AG09309 (cell line): ENCODE data around the gene TMPRSS15.

Source experiments
- DNase-seq: peaks from one replicate; pipeline ENCODE4 v3.0.0-alpha.2; 2010; ENCODE audit warnings: low read depth
- H3K4me3 ChIP-seq: 2 replicates; pipeline ENCODE4 v1.5.1; 2011; ENCODE audit warnings: mild to moderate bottlenecking, low read depth, low read length, moderate library complexity; ENCODE audit not compliant: control insufficient read depth
- TF ChIP-seq, protein P1 (sequence below): IDR thresholded peaks from 2 replicates; pipeline ENCODE4 v1.5.1; 2011; ENCODE audit warnings: mild to moderate bottlenecking, low read depth, low read length, inconsistent platforms; ENCODE audit not compliant: insufficient read depth, control insufficient read depth; ENCODE audit errors: missing control alignments

The TMPRSS15 gene

DNA sequence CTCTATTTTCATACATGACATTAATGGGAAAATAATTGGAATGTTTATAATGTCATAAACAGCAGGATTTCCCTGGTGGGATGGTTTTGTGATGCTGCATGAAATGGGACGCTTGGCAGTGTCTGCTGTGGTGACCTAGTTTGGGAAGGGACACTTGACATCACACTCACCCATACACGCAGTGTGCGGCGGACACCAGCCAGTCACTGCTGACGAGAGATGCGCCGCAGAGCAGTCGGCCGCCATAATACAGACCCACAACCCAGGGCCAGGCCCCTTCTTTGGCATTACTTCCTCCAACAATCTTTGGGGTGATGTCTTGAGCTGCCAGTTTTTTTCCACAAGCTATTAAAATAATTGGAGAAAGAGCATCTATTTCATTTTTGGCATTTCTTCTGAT is 109.5 kb downstream of the TMPRSS15 start:
- DNase-seq, result no peak
- no peak overlapping the region for H3K4me3 ChIP-seq
- TF ChIP-seq, protein P1, sequence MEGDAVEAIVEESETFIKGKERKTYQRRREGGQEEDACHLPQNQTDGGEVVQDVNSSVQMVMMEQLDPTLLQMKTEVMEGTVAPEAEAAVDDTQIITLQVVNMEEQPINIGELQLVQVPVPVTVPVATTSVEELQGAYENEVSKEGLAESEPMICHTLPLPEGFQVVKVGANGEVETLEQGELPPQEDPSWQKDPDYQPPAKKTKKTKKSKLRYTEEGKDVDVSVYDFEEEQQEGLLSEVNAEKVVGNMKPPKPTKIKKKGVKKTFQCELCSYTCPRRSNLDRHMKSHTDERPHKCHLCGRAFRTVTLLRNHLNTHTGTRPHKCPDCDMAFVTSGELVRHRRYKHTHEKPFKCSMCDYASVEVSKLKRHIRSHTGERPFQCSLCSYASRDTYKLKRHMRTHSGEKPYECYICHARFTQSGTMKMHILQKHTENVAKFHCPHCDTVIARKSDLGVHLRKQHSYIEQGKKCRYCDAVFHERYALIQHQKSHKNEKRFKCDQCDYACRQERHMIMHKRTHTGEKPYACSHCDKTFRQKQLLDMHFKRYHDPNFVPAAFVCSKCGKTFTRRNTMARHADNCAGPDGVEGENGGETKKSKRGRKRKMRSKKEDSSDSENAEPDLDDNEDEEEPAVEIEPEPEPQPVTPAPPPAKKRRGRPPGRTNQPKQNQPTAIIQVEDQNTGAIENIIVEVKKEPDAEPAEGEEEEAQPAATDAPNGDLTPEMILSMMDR, result no peak

DNA sequence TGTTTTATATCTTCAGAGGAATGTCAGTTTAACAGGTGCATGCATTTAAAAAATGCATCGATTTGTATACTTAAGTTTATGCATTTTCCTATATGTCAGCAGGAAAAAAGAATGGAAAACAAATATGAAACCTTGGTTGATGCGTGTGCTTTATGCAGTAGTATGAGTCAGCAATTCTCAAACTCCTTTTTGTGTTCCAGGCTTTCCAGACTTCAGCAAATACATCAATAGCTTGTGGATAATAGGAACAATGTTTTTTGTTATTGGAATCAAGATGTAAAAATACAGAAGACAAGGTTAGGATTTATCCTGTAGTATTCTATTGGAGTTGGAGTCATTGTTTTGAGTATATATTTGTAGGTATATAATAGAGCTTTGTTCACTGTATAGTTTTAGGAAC is 113.7 kb downstream of the TMPRSS15 start:
- TF ChIP-seq, protein P1, result no peak
- no peak for DNase-seq
- H3K4me3 ChIP-seq, result no peak overlapping the region

DNA sequence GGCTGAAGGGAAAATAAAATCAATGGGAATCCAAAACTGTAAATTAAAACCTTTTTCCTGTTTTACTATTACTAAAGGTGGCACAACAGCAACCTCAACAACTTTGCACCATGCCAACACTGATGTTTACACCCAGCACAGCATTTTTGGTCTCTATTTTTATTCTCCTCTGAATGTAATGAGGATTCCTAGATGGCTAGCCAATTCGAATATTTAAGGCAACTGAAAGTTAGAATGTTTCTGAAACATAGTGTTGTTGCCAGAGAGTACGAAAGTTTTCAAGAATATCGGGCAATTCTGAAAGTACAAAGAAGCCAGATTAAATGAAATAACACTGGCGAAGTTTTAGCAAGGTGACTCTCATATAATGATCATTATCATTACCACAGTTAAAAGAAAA is 118.2 kb downstream of the TMPRSS15 start:
- DNase-seq, result no peak
- TF ChIP-seq, protein P1, result no peak
- no peak overlapping the region for H3K4me3 ChIP-seq

GRCh38 chr21:18275781-18276180 is 127.8 kb downstream of the TMPRSS15 start:
- no peak overlapping the region for H3K4me3 ChIP-seq
- TF ChIP-seq, protein P1, result no peak
- DNase-seq, result no peak

DNA sequence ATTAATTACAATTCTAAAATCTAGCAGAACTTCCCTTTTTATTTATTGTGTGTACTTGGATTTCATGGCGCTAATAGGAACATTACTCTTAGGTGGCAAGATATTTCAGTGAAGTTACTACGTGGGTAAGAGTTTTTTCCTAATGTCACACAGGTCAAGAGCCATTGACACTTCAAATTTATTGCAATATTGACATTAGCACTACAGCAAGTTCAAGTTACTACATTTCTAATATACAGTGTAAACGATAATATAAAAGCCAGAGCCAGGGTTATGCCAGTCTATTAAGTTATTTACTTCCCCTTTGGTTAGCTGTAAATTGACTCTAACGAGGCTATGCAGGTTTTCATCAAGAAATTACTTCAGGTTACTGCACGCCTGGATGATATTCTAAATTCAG is 129.2 kb downstream of the TMPRSS15 start:
- H3K4me3 ChIP-seq, result no peak overlapping the region
- DNase-seq, result no peak
- TF ChIP-seq, protein P1, result no peak

DNA sequence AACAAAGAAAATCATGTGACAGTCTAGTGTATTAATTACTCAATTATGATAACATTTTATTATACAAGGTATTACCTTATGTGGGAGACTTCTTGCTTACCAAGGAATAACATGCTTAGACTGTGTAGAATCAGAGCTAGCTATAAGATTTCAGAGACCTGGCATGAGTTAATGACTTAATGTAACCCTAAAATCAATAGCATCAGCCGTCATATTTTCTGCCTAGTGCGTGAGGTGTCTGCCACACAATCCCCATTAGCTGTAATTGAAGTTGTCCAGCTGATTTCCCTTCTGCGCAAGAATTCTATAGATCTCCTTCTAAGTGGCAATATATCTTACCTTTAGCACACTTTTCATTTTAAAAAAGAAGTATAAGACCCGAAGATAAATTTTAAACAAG is 130.2 kb downstream of the TMPRSS15 start:
- TF ChIP-seq, protein P1, result no peak
- no peak overlapping the region for H3K4me3 ChIP-seq
- no peak for DNase-seq

DNA sequence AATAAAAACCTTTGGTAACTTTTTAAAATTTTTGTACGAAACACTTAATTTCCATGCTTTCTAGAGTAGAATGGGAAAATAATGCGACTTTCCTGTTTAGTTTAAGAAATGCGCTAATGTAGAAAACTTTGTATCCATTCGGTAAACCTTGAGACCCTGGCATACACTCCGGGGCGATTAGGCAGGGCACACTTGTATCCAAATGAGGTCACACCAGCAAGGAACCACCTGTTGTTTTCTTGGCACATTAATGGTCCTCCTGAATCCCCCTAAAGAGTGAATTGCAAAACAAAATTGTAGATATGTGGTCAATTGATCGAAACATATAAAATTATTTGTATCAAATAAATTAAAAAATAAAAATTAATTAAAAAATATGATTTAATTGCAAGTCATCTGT is 133.7 kb downstream of the TMPRSS15 start:
- TF ChIP-seq, protein P1, result no peak
- no peak for DNase-seq
- H3K4me3 ChIP-seq, result no peak overlapping the region
